ENCODE data around the gene ZNF888.
"Not testable (repeated sequence)": the region's sequence is repeated elsewhere in the genome, so short reads cannot be mapped to it uniquely, and the experiment has no call there.

Gene ZNF888

GRCh38 chr19:52871466-52871865, 51.8 kb downstream of the ZNF888 start:
- DNase-seq = no peak

DNA sequence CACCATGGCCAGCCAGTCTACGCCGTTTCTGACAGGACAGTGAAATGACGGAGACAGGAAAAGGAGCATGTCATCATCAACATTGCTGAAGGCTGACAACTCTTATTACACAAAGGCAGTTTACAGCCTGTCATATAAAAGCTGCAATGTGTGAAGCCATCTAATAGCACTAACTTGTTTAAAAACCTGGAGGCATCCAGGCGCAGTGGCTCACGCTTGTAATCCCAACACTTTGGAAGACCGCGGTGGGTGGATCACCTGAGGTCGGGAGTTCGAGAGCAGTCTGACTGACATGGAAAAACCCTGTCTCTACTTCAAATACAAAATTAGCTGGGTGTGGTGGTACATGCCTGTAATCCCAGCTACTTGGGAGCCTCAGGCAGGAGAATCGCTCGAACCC, 55.2 kb downstream of the ZNF888 start:
- not testable (repeated sequence) for DNase-seq

DNA sequence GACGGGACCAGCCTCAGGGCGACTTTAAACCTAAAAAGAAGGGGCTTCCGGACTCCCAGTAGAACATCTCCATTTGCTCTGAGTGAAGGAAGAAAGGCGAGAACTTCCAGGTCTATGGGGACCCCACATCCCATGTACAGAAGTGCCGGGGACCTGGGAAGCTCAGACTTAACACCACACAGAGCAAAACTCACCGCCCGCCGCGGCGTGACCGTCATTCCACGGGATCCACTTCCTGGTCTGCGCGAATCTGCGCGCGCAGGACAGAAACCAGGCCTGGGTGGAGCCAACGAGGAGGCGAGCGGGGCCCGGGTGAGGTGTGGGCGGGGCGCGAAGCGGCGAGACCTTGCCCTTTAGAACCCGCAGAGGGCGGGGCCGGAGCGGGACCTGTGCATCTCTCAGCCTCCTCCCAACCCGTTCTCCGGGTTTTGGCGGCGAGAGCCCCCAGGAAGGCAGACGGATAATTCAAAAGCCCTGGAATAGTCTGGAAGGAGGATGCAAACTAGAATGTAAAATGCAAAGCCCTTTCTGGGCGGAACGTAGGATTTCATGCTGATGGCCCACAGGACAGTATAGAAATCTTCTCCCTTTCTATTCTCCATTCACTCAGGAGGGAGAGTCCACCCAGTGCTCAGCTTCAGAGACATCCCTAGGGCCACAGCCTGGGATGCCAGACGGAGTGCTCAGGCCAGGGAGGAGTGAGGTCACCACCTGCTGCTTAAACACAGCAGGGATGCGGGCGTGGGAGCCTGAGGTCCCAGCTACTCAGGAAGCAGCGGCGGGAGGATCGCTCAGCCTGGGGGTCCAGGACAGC, 65.6 kb downstream of the ZNF888 start, which contains the start of gene ZNF468:
Gene ZNF468, minus strand, starts transcription at position 242 of the 814 bp plus-strand sequence. CDS start 3,347 bp downstream, outside the sequence.
- peak; percentile 74 to 89 (median 82) for DNase-seq

DNA sequence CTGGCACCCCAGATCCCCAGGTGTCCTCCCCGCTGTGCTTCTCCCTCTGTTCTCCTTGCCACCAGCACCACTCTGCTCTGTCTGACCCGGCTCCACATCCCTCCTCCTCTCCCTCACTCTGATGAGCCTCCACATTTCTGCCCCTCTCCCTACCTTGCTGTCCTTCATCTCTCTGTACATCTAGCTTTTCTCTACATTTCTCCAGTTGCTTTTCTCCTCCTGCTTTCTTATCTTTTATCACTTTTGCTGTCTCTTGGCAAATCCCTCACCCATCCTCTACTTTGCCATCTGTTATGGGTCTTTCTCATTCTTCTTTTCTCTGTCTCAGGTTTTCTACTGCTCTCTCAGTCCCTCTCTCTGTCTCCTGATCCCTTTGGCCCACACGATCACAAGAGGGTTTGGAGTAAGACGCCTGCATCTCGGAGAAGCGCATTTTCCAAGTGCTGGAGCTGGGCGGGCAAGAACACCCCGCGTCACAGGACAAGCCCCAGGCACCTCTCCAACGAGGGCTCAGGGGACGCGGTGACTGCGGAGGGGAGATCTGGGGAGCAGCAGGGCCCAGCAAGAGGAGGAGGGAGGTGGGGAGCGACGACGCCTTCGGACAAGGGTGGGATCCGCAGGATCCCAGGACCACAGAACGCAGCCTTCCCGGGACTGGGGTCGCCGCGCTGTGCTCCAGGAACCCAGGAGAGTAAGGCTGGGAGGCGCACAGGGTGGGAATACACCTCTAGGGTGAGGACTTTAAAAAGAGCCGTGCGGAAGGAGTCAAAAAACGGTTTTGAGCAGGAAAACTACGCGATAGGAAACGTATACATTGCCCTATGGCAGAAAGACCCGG, 66.5 kb downstream of the ZNF888 start:
- peak in 3 of 4 experiments; percentile 3 to 13 (median 7) for DNase-seq

Data from suppressor macrophage (primary cell).